PC-3 (cell line): ENCODE results near the gene MAMDC2. TPM values are rescaled to one million over a fixed set of nuclear protein-coding genes. Genes with fewer than 3 reads are reported as not detected.

Experiments used
- ATAC-seq: fragments of 200-7000 bp; cut with Tn5 transposase; 2 replicates; pipeline ENCODE4 v1.9.1; 2020; ENCODE audit warnings: mild to moderate bottlenecking, moderate library complexity
- BruUV-seq: library from RNA; stranded (reverse); fragments of 400-500 nt; replicated peaks from 2 replicates; lab custom pipeline; 2021; lab: Mats Ljungman, UMichigan
- CTCF ChIA-PET: fragments of 300-600 bp; sonication (Branson Sonifier 250); formaldehyde crosslinking; loops from one replicate; lab custom pipeline; 2022; ENCODE audit warnings: antibody characterized with exemption; lab: Charles Lee
- POLR2A ChIA-PET: fragments of 300-600 bp; sonication (Branson Sonifier 250); formaldehyde crosslinking; loops from one replicate; lab custom pipeline; 2022; ENCODE audit warnings: antibody characterized with exemption; ENCODE audit not compliant: unreplicated experiment; lab: Charles Lee
- DNase-seq: peaks from one replicate; pipeline ENCODE4 v3.0.0-alpha.2; 2015
- H2AFZ ChIP-seq: fragments of 300-600 bp; sonication (generic); 2 replicates; pipeline ENCODE4 v1.6.0; 2016; ENCODE audit warnings: antibody characterized with exemption, low read length
- H3F3A ChIP-seq: fragments of 300-600 bp; sonication (generic); one replicate; pipeline ENCODE4 v1.6.0; 2017; ENCODE audit warnings: antibody characterized with exemption, low read length, control low read depth, mild to moderate bottlenecking; ENCODE audit not compliant: unreplicated experiment
- H3K27ac ChIP-seq: fragments of 300-600 bp; sonication (generic); 2 replicates; pipeline ENCODE4 v1.5.1; 2016; ENCODE audit warnings: mild to moderate bottlenecking, low read length
- H3K27me3 ChIP-seq: fragments of 300-600 bp; sonication (generic); 2 replicates; pipeline ENCODE4 v1.6.1; 2016; ENCODE audit warnings: low read length, mixed read lengths
- H3K36me3 ChIP-seq: fragments of 300-600 bp; sonication (generic); 2 replicates; pipeline ENCODE4 v1.6.1; 2016; ENCODE audit warnings: low read depth, mixed run types, low read length, mixed read lengths
- H3K4me1 ChIP-seq: fragments of 300-600 bp; sonication (generic); 2 replicates; pipeline ENCODE4 v1.5.1; 2016; ENCODE audit warnings: low read length; ENCODE audit not compliant: insufficient read depth
- H3K4me2 ChIP-seq: fragments of 300-600 bp; sonication (generic); 2 replicates; pipeline ENCODE4 v1.6.0; 2016; ENCODE audit warnings: low read length
- H3K4me3 ChIP-seq: fragments of 300-600 bp; sonication (generic); 2 replicates; pipeline ENCODE4 v1.5.1; 2016; ENCODE audit warnings: mild to moderate bottlenecking, low read length, mixed read lengths
- H3K79me2 ChIP-seq: fragments of 300-600 bp; sonication (generic); 2 replicates; pipeline ENCODE4 v1.6.1; 2017; ENCODE audit warnings: low read length, mixed read lengths
- H3K9ac ChIP-seq: fragments of 300-600 bp; sonication (generic); 2 replicates; pipeline ENCODE4 v1.6.0; 2016; ENCODE audit warnings: mild to moderate bottlenecking, low read length
- H3K9me2 ChIP-seq: fragments of 300-600 bp; sonication (generic); replicated peaks from 2 replicates; pipeline ENCODE4 v1.6.1; 2016; ENCODE audit warnings: mixed run types, low read length, mixed read lengths
- H3K9me3 ChIP-seq: fragments of 300-600 bp; sonication (generic); 2 replicates; pipeline ENCODE4 v1.6.1; 2016; ENCODE audit warnings: low read length, mixed read lengths
- H4K20me1 ChIP-seq: fragments of 300-600 bp; sonication (generic); 2 replicates; pipeline ENCODE4 v1.6.1; 2016; ENCODE audit warnings: low read length, mixed read lengths
- EZH2 ChIP-seq: fragments of 300-600 bp; sonication (generic); IDR thresholded peaks from one replicate; pipeline ENCODE4 v1.6.1; 2017; ENCODE audit warnings: antibody characterized with exemption, mild to moderate bottlenecking, low read length; ENCODE audit not compliant: unreplicated experiment
- EZH2phosphoT487 ChIP-seq: fragments of 300-600 bp; sonication (generic); IDR thresholded peaks from 2 replicates; pipeline ENCODE4 v1.6.1; 2018; ENCODE audit warnings: mild to moderate bottlenecking, antibody characterized with exemption, low read length, borderline replicate concordance
- intact Hi-C: fragments of 100-400 bp; cut with micrococcal nuclease; formaldehyde crosslinking; loops from 2 replicates; pipeline ENCODE4 v1.9.0; 2023
- total RNA-seq: library from RNA; depleted of rRNA; stranded (reverse); fragments of >200 nt; gene quantifications from 2 replicates; pipeline ENCODE4 v1.2.3, GENCODE V29; 2014
- TF ChIP-seq, protein P1 (sequence below): fragments of 300-600 bp; sonication (generic); conservative IDR thresholded peaks from 2 replicates; pipeline ENCODE4 v1.5.1; 2017; ENCODE audit warnings: antibody characterized with exemption, low read depth, mild to moderate bottlenecking, low read length

MAMDC2 gene
- total RNA-seq, 1 experiment from 2014 or later = not detected

DNA sequence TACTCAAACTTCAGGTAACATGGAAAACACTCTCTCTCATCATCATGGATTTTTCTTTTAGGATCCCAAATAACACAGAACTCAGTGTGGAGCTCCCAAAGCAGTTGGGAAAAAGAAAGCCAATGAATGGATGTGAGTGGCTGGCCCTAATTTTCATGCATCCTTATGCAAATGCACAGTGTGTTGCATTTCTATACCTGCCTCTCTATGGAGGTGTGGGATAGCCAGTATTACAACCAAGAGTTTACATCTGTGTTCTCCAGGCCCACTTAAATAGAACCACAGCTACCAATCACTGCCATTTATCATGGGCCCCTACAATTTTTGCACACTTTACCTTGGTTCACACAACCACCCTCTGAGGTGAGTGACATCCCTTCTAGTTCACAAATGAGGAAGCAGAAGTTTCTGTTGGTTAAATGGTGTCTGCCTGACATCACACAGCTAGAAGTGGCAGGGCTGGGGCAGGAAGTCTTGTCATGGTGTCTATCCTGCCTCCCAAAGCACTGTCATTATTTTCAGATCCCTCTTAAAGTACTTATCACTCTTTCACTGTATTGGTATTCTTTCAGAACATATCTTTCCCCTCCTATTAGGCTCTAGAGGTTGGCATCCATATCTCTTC is 17.3 kb downstream of the MAMDC2 start:
- no peak for ATAC-seq
- ChIA-PET CTCF (interaction anchor here (0.6 kb wide), 1 partner anchor 799 kb away, joined by 3 read pairs; no protein-coding TSS in a partner anchor), POLR2A (no interaction called here)
- Histone ChIP-seq H3K9me2 (no peaks in the 10 kb centered on the region), H3K9me3 (no peaks in the 10 kb centered on the region), H3K79me2 (no peaks in the 10 kb centered on the region), H3K27ac (no peak overlapping the region), H3K4me2 (no peak overlapping the region), H3K4me3 (no peak overlapping the region), H3K27me3 (peaks cover 27% of the 10 kb centered on the region), H3K4me1 (no peaks in the 10 kb centered on the region), H4K20me1 (no peaks in the 10 kb centered on the region), H3K36me3 (no peaks in the 10 kb centered on the region), H2AFZ (no peak overlapping the region), H3K9ac (no peak overlapping the region), H3F3A (no peaks in the 10 kb centered on the region)
- intact Hi-C loops = no loop called here
- TF ChIP-seq, protein P1, sequence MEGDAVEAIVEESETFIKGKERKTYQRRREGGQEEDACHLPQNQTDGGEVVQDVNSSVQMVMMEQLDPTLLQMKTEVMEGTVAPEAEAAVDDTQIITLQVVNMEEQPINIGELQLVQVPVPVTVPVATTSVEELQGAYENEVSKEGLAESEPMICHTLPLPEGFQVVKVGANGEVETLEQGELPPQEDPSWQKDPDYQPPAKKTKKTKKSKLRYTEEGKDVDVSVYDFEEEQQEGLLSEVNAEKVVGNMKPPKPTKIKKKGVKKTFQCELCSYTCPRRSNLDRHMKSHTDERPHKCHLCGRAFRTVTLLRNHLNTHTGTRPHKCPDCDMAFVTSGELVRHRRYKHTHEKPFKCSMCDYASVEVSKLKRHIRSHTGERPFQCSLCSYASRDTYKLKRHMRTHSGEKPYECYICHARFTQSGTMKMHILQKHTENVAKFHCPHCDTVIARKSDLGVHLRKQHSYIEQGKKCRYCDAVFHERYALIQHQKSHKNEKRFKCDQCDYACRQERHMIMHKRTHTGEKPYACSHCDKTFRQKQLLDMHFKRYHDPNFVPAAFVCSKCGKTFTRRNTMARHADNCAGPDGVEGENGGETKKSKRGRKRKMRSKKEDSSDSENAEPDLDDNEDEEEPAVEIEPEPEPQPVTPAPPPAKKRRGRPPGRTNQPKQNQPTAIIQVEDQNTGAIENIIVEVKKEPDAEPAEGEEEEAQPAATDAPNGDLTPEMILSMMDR = no peak
- TF ChIP-seq EZH2phosphoT487 (no peak), EZH2 (no peak)
- DNase-seq = no peak
- no TSS peak for BruUV-seq

DNA sequence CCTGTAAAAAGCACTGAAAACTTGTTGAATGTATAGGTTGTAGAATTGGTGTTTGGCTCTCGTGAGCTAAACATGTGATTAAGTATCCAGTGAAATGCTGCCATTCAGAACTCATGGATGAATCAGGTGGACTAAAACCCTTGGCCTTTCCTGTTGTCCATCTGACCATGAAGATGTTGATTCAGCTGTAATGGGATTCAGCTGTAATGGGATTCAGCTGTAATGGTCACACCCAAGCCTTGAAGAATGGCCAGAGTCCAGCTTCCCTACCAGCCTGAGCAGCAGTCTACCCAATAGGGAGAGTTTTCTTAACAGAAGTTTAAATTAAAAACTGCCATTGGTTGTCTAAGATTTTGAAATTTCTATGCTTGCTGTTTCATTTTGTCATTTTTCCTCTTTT is 18.1 kb downstream of the MAMDC2 start:
- H3K9me3 ChIP-seq = no peaks in the 10 kb centered on the region
- no peak for ATAC-seq
- no peak overlapping the region for H3K4me2 ChIP-seq
- H3K4me3 ChIP-seq = no peak overlapping the region
- H3F3A ChIP-seq = no peaks in the 10 kb centered on the region
- no peaks in the 10 kb centered on the region for H3K79me2 ChIP-seq
- H3K4me1 ChIP-seq = no peaks in the 10 kb centered on the region
- DNase-seq = no peak
- no peak overlapping the region for H2AFZ ChIP-seq
- BruUV-seq = no TSS peak
- CTCF ChIA-PET = no interaction called here
- no peaks in the 10 kb centered on the region for H3K36me3 ChIP-seq
- H3K27ac ChIP-seq = no peak overlapping the region
- H3K9ac ChIP-seq = no peak overlapping the region
- peaks cover 35% of the 10 kb centered on the region for H3K27me3 ChIP-seq
- H4K20me1 ChIP-seq = no peaks in the 10 kb centered on the region
- TF ChIP-seq EZH2 (no peak), EZH2phosphoT487 (no peak)
- TF ChIP-seq, protein P1 = no peak
- intact Hi-C loops = no loop called here
- H3K9me2 ChIP-seq = no peaks in the 10 kb centered on the region
- POLR2A ChIA-PET = no interaction called here

- Histone ChIP-seq H3K27ac (no peak overlapping the region), H3K9me3 (no peaks in the 10 kb centered on the region), H3K4me3 (no peak overlapping the region), H3K4me2 (no peak overlapping the region), H3K4me1 (no peaks in the 10 kb centered on the region), H3F3A (no peaks in the 10 kb centered on the region), H2AFZ (no peak overlapping the region), H3K27me3 (peaks cover 22% of the 10 kb centered on the region; the same call in 1 of the 2 replicates), H4K20me1 (no peaks in the 10 kb centered on the region), H3K9ac (no peak overlapping the region), H3K79me2 (no peaks in the 10 kb centered on the region), H3K36me3 (no peaks in the 10 kb centered on the region), H3K9me2 (no peaks in the 10 kb centered on the region)
- intact Hi-C loops = no loop called here
- TF ChIP-seq EZH2phosphoT487 (no peak), EZH2 (no peak)
- TF ChIP-seq, protein P1 = no peak
- ATAC-seq (no peak), DNase-seq (no peak)
- ChIA-PET POLR2A (no interaction called here), CTCF (no interaction called here)
- BruUV-seq = no TSS peak
Observed at GRCh38 chr9:70064496-70064895, 20.8 kb downstream of the MAMDC2 start.
